ENCODE data around the gene RNF10.

GRCh38 chr12:120496413-120497340, 37.5 kb upstream of the RNF10 start:
- TF ChIP-seq POLR2A (IDR thresholded peaks at IDR 0.05) (no peak), EP300 (IDR thresholded peaks at IDR 0.05) (no peak), CTCF (IDR thresholded peaks at IDR 0.05) (no peak)
